ENCODE data around the gene ABCB6.

DNA sequence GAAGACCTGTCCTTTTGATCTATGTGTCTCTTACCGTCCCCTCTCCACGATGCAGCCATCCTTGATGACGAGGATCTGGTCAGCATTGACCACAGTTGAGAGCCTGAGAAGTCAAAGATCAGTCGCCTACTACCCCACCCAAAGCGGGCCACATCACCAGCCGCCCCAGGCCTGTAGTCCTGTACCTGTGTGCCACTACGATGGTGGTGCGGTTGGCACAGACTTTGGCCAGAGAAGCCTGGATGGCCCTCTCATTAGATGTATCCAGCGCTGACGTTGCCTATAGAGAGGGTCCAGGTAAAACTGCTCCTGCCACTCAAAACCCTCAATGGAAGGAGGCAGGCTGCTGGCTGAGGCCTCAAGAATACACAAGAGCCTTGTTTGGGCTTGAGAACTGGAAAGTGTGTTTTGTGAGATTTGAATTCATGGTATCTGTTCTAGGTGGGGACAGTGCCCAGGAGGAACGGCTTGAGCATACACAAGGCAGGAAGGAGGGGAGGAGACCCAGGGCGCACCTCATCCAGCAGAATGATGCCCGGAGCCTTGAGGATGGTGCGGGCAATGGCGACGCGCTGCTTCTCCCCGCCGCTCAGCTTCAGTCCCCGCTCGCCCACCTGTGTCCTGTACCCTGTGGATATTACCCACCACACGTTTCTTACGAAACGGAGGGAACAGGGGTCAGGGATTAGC lies 8.4 kb downstream of the ABCB6 start:
- TF ChIP-seq CTCF (IDR thresholded peaks at IDR 0.05; ENCODE audit: poor library complexity) (no peak), EZH2 (IDR thresholded peaks at IDR 0.05; ENCODE audit: borderline replicate concordance) (no peak)

Measured in hepatocyte (in vitro differentiated cells).